IPS DF 19.7 (cell line): ENCODE data around the gene ZNF582.

Source experiments
- DNase-seq: peaks from one replicate; pipeline ENCODE4 v3.0.0-alpha.2; 2013; ENCODE audit warnings: low read depth, low spot score

Gene ZNF582

DNA sequence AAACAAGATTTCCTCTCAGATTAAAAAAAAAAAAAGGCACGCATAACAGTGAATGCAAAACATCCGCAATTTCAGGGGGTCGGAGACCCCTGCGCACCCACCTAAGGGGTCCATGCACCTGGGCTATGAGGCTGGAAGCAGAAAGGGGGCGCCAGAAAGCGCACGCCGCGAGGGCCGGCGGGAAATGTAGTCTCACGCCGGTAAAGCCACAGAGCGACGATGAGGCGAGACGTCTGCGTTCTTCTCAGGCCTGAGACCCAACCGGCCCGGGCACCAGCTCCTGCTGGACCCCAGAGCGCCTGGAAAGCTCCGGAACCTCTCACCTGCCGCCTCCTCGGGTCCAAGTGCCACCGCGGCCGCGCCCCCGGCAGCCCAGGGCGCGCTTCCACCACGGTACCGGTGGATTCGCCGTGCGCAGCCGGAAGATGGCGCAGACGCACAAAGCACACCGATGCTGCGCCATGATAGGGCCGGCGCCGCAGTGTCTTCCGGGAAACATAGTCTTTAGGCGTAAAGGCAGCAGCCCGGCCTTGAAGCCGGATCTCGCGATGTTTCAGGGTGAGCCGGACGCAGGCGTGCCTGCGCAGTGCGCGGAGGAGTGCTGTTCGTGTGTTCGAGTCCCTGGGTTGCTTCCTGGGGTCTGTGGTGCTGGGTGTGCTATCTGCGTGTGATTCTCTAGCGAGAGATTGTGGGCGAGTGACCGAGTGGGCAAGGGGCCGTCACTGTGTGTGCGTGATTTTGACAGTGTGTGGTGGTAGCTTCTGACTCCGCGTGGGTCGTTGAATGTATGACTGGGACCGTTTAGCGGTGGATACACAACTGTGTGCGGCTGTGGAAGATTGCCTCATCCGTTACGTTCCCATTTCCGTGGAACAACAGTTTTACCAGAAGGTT, at the start of gene ZNF582:
Gene ZNF582, minus strand, starts transcription at position 416 of the 894 bp plus-strand sequence. CDS start 1,782 bp downstream, outside the sequence.
- peak; percentile 90 for DNase-seq

DNA sequence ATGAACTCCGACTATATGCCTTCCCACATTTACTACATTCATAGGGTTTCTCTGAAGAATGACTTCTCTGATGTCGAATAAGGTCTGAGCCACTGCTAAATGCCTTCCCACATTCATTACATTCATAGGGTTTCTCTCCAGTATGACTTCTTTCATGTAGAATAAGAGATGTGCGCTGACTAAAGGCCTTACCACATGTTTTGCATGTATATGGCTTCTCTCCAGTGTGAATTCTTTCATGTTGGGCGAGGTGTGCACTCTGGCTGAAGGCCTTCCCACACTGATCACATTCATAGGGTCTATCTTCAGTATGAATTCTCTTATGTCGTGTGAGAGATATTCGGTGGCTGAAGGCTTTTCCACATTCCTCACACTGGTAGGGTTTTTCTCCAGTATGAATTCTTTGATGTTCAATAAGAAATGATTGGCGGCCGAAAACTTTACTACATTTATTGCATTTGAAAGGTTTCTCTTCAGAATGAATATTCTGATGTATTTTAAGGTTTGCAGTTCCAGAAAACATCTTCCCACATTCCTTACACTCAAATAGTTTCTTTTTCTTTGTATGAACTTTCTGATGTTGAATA, 48.0 kb upstream of the ZNF582 start:
- no peak for DNase-seq

DNA sequence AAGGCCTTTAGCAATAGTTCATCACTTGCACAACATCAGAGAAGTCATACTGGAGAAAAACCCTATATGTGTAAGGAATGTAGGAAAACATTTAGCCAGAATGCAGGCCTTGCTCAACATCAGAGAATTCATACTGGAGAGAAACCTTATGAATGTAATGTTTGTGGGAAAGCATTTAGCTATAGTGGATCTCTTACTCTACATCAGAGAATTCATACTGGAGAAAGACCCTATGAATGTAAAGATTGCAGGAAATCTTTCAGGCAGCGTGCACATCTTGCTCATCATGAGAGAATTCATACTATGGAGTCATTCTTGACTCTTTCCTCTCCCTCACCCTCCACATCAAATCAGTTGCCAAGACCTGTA, 30.6 kb upstream of the ZNF582 start:
- no peak for DNase-seq

- DNase-seq, result no peak
Measured at GRCh38 chr19:56423276-56423984, 30.1 kb upstream of the ZNF582 start.

- no peak for DNase-seq
Measured at GRCh38 chr19:56405062-56405461, 11.7 kb upstream of the ZNF582 start.

GRCh38 chr19:56404705-56405056, 11.3 kb upstream of the ZNF582 start:
- DNase-seq, result no peak

- no peak for DNase-seq
Measured at GRCh38 chr19:56403764-56404704, 10.7 kb upstream of the ZNF582 start, which contains the start of gene ZNF583. ZNF583 (plus strand) TSS chr19:56404332; CDS start chr19:56407115, 2,783 bp downstream.

DNA sequence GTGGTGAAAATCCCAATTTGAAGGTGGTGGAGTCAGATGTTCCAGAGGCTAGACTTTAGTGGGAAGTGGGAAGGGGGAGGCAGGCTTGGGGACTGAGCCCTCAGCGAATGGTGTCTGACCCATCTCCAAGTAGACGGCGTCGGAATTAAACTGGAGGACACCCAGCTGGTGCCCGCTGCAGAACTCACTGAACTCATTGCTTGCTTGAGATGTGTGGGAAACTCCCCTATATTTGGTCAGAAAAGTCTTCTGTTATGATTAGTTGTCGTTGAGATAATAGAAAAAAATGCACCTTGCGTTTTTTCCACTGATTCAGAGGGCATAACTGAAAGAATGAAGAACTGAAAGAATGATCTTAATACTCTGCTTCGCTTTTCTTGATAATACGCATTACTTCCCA, 9.9 kb upstream of the ZNF582 start:
- no peak for DNase-seq

- DNase-seq, result no peak
Measured at GRCh38 chr19:56400485-56400884, 7.2 kb upstream of the ZNF582 start.

DNA sequence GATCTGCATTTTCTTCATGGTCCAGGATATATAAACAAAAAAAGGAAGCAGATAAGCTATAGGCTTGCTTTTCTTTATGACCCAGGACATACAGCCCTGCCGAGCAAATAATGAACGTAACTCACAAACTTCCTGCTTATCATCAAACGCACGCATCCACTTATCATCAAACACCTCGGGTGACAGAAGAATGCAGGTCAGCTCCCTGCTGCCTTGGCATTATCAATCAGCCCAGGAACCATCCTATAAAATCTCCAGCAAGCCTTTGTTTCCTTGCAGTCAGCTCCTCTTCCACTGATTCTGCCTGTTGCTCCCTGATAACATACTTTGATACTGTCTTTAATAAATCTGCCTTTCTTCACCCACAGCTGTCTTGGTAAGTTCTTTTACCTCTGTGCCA, 5.5 kb upstream of the ZNF582 start:
- no peak for DNase-seq

GRCh38 chr19:56383826-56384605, 9.3 kb downstream of the ZNF582 start:
- DNase-seq, result no peak

DNA sequence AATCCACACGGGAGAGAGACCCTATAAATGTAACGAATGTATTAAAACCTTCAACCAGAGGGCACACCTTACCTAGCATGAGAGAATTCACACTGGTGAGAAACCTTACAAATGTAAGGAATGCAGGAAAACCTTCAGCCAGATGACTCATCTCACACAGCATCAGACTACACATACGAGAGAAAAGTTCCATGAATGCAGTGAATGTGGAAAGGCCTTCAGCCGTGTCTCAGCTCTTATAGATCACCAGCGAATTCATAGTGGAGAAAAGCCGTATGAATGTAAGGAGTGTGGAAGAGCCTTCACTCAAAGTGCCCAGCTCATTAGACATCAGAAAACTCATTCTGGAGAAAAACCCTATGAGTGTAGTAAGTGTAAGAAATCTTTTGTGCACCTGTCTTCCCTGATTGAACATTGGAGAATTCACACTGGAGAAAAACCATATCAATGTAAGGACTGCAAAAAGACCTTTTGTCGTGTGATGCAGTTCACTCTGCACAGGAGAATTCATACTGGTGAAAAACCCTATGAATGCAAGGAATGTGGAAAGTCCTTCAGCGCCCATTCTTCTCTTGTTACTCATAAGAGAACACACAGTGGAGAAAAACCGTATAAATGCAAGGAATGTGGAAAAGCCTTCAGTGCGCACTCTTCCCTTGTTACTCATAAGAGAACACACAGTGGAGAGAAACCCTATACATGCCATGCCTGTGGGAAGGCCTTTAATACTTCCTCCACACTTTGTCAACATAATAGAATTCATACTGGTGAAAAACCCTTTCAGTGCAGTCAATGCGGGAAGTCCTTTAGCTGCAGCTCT, 16.0 kb downstream of the ZNF582 start:
- no peak for DNase-seq

DNA sequence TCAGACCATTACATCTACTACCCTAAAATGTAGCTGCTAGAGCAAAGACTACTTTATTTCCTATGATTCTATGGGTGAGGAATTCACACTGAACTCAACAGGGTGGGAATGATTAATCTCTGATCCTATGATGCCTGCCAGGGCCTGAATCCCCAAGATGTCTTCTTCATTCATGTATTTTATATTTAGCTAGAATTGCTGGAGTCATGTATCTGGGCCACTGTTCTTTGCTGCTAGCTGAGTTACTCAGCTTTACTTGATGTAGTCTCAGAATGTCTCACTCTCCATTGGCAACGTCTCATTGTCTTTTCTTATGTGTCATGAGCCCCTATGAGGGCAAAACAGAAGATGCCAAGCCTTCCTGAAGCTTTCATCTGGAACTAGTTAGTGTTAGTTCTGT, 21.1 kb downstream of the ZNF582 start:
- DNase-seq, result no peak

- DNase-seq, result no peak
Measured at GRCh38 chr19:56369886-56370676, 23.3 kb downstream of the ZNF582 start.

- DNase-seq, result peak; percentile 96
Measured at GRCh38 chr19:56367829-56368711, 25.3 kb downstream of the ZNF582 start.

DNA sequence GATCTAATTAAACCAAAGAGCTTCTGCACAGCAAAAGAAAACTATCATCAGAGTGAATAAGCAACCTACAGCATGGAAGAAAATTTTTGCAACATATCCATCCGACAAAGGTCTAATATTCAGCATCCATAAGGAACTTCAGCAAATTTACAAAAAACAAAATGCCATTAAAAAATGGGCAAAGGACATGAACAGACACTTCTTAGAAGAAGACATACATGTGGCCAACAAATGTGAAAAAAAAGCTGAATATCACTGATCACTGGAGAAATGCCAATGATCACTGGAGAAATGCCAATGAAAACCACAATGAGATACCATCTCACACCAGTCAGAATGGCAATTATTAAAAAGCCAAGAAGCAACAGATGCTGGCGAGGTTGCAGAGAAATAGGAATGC, 32.5 kb downstream of the ZNF582 start:
- no peak for DNase-seq

DNA sequence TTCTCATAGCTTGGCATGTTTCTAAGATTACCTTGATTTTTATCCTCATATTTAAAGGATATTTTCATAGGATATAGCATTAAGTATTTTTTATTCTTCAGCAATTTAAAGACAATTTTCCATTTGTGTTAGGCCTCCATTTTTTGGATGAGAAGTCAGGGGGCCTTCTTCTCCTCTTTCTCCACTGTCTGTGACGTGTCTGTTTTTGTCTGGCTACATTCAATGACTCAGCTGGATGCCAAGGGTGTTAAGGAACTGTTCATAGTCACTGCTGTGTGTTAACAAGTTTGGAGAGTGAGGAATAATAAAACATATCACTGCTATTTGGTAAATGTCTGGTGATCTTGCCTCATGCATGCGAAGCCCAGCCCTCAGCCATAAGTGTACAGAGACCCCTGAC, 36.4 kb downstream of the ZNF582 start:
- DNase-seq, result no peak

- no peak for DNase-seq
Measured at GRCh38 chr19:56355517-56355916, 37.8 kb downstream of the ZNF582 start.
